ENCODE measurements around the gene TMC3. TPM values are rescaled to one million over a fixed set of nuclear protein-coding genes. Genes with fewer than 3 reads are reported as not detected.
"Not testable (repeated sequence)": the region's sequence is repeated elsewhere in the genome, so short reads cannot be mapped to it uniquely, and the experiment has no call there.

Gene TMC3
- total RNA-seq, 1 donor = not detected

- Histone ChIP-seq H3K9me3 (ENCODE audit: low read depth, low read length) (no peaks in the 10 kb centered on the region), H3K4me1 (ENCODE audit: insufficient read depth, low read length) (no peaks in the 10 kb centered on the region), H3K4me3 (ENCODE audit: low read length) (no peak overlapping the region), H3K27me3 (ENCODE audit: insufficient read depth, low read length) (no peaks in the 10 kb centered on the region)
These were observed 837 bp downstream of the TMC3 start for GRCh38 chr15:81373176-81373575.

- H3K9me3 ChIP-seq (ENCODE audit: low read depth, low read length) = no peaks in the 10 kb centered on the region
- H3K4me1 ChIP-seq (ENCODE audit: insufficient read depth, low read length) = no peaks in the 10 kb centered on the region
- no peak overlapping the region for H3K4me3 ChIP-seq (ENCODE audit: low read length)
These were observed 1.4 kb downstream of the TMC3 start for GRCh38 chr15:81372575-81372974.

GRCh38 chr15:81363718-81364500 is 10.1 kb downstream of the TMC3 start:
- Histone ChIP-seq H3K27me3 (ENCODE audit: insufficient read depth, low read length) (no peaks in the 10 kb centered on the region), H3K9me3 (ENCODE audit: low read depth, low read length) (no peaks in the 10 kb centered on the region), H3K4me3 (ENCODE audit: low read length) (no peak overlapping the region), H3K4me1 (ENCODE audit: insufficient read depth, low read length) (no peaks in the 10 kb centered on the region)

More at GRCh38 chr15:81372575-81372974, 1.4 kb downstream of the TMC3 start:
- no peaks in the 10 kb centered on the region for H3K27me3 ChIP-seq (ENCODE audit: insufficient read depth, low read length)

- no peaks in the 10 kb centered on the region for H3K9me3 ChIP-seq (ENCODE audit: low read depth, low read length)
- no peaks in the 10 kb centered on the region for H3K4me1 ChIP-seq (ENCODE audit: insufficient read depth, low read length)
- H3K27me3 ChIP-seq (ENCODE audit: insufficient read depth, low read length) = no peaks in the 10 kb centered on the region
- H3K4me3 ChIP-seq (ENCODE audit: low read length) = no peak overlapping the region
These were observed 10.7 kb downstream of the TMC3 start for GRCh38 chr15:81363276-81363675.

- Histone ChIP-seq H3K4me1 (ENCODE audit: insufficient read depth, low read length) (no peaks in the 10 kb centered on the region), H3K9me3 (ENCODE audit: low read depth, low read length) (no peaks in the 10 kb centered on the region), H3K27me3 (ENCODE audit: insufficient read depth, low read length) (no peaks in the 10 kb centered on the region), H3K4me3 (ENCODE audit: low read length) (no peak overlapping the region)
These were observed 11.2 kb downstream of the TMC3 start for GRCh38 chr15:81362790-81363189.

GRCh38 chr15:81361891-81362290 is 12.1 kb downstream of the TMC3 start:
- no peaks in the 10 kb centered on the region for H3K9me3 ChIP-seq (ENCODE audit: low read depth, low read length)
- no peaks in the 10 kb centered on the region for H3K4me1 ChIP-seq (ENCODE audit: insufficient read depth, low read length)
- no peak overlapping the region for H3K4me3 ChIP-seq (ENCODE audit: low read length)
- no peaks in the 10 kb centered on the region for H3K27me3 ChIP-seq (ENCODE audit: insufficient read depth, low read length)

GRCh38 chr15:81360491-81360890 is 13.5 kb downstream of the TMC3 start:
- H3K4me3 ChIP-seq (ENCODE audit: low read length) = no peak overlapping the region
- no peaks in the 10 kb centered on the region for H3K27me3 ChIP-seq (ENCODE audit: insufficient read depth, low read length)
- no peaks in the 10 kb centered on the region for H3K9me3 ChIP-seq (ENCODE audit: low read depth, low read length)
- no peaks in the 10 kb centered on the region for H3K4me1 ChIP-seq (ENCODE audit: insufficient read depth, low read length)

- Histone ChIP-seq H3K9me3 (ENCODE audit: low read depth, low read length) (no peaks in the 10 kb centered on the region), H3K4me1 (ENCODE audit: insufficient read depth, low read length) (no peaks in the 10 kb centered on the region), H3K4me3 (ENCODE audit: low read length) (no peak overlapping the region), H3K27me3 (ENCODE audit: insufficient read depth, low read length) (no peaks in the 10 kb centered on the region)
These were observed 15.8 kb downstream of the TMC3 start for GRCh38 chr15:81358248-81358647.

- H3K9me3 ChIP-seq (ENCODE audit: low read depth, low read length) = no peaks in the 10 kb centered on the region
- H3K4me3 ChIP-seq (ENCODE audit: low read length) = no peak overlapping the region
- H3K27me3 ChIP-seq (ENCODE audit: insufficient read depth, low read length) = no peaks in the 10 kb centered on the region
- no peaks in the 10 kb centered on the region for H3K4me1 ChIP-seq (ENCODE audit: insufficient read depth, low read length)
These were observed 16.8 kb downstream of the TMC3 start for GRCh38 chr15:81357180-81357686.

GRCh38 chr15:81356252-81356651 is 17.8 kb downstream of the TMC3 start:
- H3K4me1 ChIP-seq (ENCODE audit: insufficient read depth, low read length) = no peaks in the 10 kb centered on the region

GRCh38 chr15:81351651-81352050 is 22.4 kb downstream of the TMC3 start:
- Histone ChIP-seq H3K9me3 (ENCODE audit: low read depth, low read length) (no peaks in the 10 kb centered on the region), H3K27me3 (ENCODE audit: insufficient read depth, low read length) (no peaks in the 10 kb centered on the region), H3K4me3 (ENCODE audit: low read length) (no peak overlapping the region), H3K4me1 (ENCODE audit: insufficient read depth, low read length) (no peaks in the 10 kb centered on the region)

More at GRCh38 chr15:81356252-81356651, 17.8 kb downstream of the TMC3 start:
- Histone ChIP-seq H3K9me3 (ENCODE audit: low read depth, low read length) (no peaks in the 10 kb centered on the region), H3K27me3 (ENCODE audit: insufficient read depth, low read length) (no peaks in the 10 kb centered on the region), H3K4me3 (ENCODE audit: low read length) (no peak overlapping the region)

- H3K9me3 ChIP-seq (ENCODE audit: low read depth, low read length) = no peaks in the 10 kb centered on the region
- H3K4me3 ChIP-seq (ENCODE audit: low read length) = no peak overlapping the region
- H3K27me3 ChIP-seq (ENCODE audit: insufficient read depth, low read length) = no peaks in the 10 kb centered on the region
- H3K4me1 ChIP-seq (ENCODE audit: insufficient read depth, low read length) = no peaks in the 10 kb centered on the region
These were observed 24.7 kb downstream of the TMC3 start for GRCh38 chr15:81349271-81349670.

- H3K9me3 ChIP-seq (ENCODE audit: low read depth, low read length); H3K27me3 ChIP-seq (ENCODE audit: insufficient read depth, low read length); H3K4me3 ChIP-seq (ENCODE audit: low read length); H3K4me1 ChIP-seq (ENCODE audit: insufficient read depth, low read length): not testable (repeated sequence)
These were observed 25.3 kb downstream of the TMC3 start for GRCh38 chr15:81348691-81349090.

GRCh38 chr15:81347910-81348309 is 26.1 kb downstream of the TMC3 start:
- no peaks in the 10 kb centered on the region for H3K27me3 ChIP-seq (ENCODE audit: insufficient read depth, low read length)
- no peaks in the 10 kb centered on the region for H3K9me3 ChIP-seq (ENCODE audit: low read depth, low read length)
- H3K4me1 ChIP-seq (ENCODE audit: insufficient read depth, low read length) = no peaks in the 10 kb centered on the region
- H3K4me3 ChIP-seq (ENCODE audit: low read length) = no peak overlapping the region

- Histone ChIP-seq H3K4me1 (ENCODE audit: insufficient read depth, low read length) (no peaks in the 10 kb centered on the region), H3K27me3 (ENCODE audit: insufficient read depth, low read length) (no peaks in the 10 kb centered on the region)
These were observed 27.4 kb downstream of the TMC3 start for GRCh38 chr15:81346611-81347010.

GRCh38 chr15:81343371-81343770 is 30.6 kb downstream of the TMC3 start:
- peaks cover 5% of the 10 kb centered on the region for H3K4me1 ChIP-seq (ENCODE audit: insufficient read depth, low read length)
- no peaks in the 10 kb centered on the region for H3K9me3 ChIP-seq (ENCODE audit: low read depth, low read length)
- no peaks in the 10 kb centered on the region for H3K27me3 ChIP-seq (ENCODE audit: insufficient read depth, low read length)
- no peak overlapping the region for H3K4me3 ChIP-seq (ENCODE audit: low read length)

More at GRCh38 chr15:81346611-81347010, 27.4 kb downstream of the TMC3 start:
- Histone ChIP-seq H3K9me3 (ENCODE audit: low read depth, low read length) (no peaks in the 10 kb centered on the region), H3K4me3 (ENCODE audit: low read length) (no peak overlapping the region)

Data from mononuclear cell (primary cell).